ENCODE data around the gene APOBEC3A. TPM values are rescaled to one million over a fixed set of nuclear protein-coding genes. Genes with fewer than 3 reads are reported as not detected.

The APOBEC3A gene
- total RNA-seq, 1 experiment from 2014 or later: not detected

DNA sequence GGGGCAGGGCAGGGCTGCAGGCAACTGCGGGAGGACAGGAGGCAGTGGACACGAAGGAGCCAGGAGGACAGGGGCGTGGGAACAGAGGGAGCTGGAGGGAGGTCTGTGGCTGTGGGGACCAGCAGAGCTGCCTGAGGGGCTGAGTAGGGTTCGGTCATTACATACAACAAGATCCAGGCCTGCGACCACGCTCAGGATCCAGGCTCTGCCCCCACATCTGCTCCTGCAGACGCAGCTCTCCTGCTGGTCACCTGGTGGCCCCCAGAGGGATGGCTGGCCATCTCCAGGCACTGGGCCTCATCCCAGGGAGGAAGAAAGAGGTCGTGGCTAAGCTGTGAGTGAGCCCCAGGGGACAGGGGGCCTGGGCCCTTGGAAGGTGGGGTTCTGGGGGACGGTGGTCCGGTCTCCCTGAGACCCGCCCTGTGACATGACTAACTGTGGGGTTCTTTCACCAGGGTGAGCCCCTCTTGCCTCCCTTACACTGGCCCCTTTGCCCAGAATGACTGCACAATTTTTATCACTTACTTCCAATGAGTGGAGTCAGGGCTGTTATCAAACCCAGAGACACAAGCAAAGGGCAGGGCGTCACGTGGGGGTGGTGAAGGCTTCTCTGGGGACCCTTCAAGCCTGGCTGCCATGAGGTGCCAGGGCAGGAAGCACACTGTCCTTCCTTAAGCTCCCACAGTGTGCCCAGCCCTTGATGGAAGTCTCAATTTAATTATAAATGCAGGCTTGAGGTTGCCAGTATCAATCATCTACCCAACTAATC, 6.7 kb upstream of the APOBEC3A start:
- no peaks in the 10 kb centered on the region for H3K9me3 Mint-ChIP-seq
- no peaks in the 10 kb centered on the region for H3K36me3 Mint-ChIP-seq
- H3K4me3 Mint-ChIP-seq: no peak overlapping the region
- ChIA-PET POLR2A (no interaction called here), CTCF (interaction anchor here (1.9 to 4.1 kb wide), 3 partner anchors 52 to 182 kb away, joined by 6 to 22 read pairs (median 18); no protein-coding TSS in a partner anchor)
- peaks cover 20% of the 10 kb centered on the region for H3K4me1 Mint-ChIP-seq
- H3K27me3 Mint-ChIP-seq (ENCODE audit: low read depth): peaks cover 2% of the 10 kb centered on the region
- no peak for ATAC-seq
- DNase-seq (ENCODE audit: low spot score): no peak
- TF ChIP-seq, protein P1, sequence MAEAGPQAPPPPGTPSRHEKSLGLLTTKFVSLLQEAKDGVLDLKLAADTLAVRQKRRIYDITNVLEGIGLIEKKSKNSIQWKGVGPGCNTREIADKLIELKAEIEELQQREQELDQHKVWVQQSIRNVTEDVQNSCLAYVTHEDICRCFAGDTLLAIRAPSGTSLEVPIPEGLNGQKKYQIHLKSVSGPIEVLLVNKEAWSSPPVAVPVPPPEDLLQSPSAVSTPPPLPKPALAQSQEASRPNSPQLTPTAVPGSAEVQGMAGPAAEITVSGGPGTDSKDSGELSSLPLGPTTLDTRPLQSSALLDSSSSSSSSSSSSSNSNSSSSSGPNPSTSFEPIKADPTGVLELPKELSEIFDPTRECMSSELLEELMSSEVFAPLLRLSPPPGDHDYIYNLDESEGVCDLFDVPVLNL (CRISPR knock-in tag; IDR thresholded peaks at IDR 0.05; ENCODE audit: borderline replicate concordance, low read depth): no peak
- TF ChIP-seq MAX (CRISPR knock-in tag; IDR thresholded peaks at IDR 0.05): no peak
- no peak for TF ChIP-seq RORB (CRISPR knock-in tag; IDR thresholded peaks at IDR 0.05)
- TF ChIP-seq GTF2I (CRISPR knock-in tag; conservative IDR thresholded peaks at IDR 0.05): no peak
- no peak for TF ChIP-seq OVOL2 (CRISPR knock-in tag; IDR thresholded peaks at IDR 0.05; ENCODE audit: borderline replicate concordance)
- TF ChIP-seq ETV6 (CRISPR knock-in tag; IDR thresholded peaks at IDR 0.05): no peak
- no peak for TF ChIP-seq NR1H2 (CRISPR knock-in tag; IDR thresholded peaks at IDR 0.05)
- TF ChIP-seq ELF4 (CRISPR knock-in tag; IDR thresholded peaks at IDR 0.05; ENCODE audit: low read depth): no peak
- TF ChIP-seq FOXK1 (CRISPR knock-in tag; IDR thresholded peaks at IDR 0.05): no peak
- TF ChIP-seq, protein P2, sequence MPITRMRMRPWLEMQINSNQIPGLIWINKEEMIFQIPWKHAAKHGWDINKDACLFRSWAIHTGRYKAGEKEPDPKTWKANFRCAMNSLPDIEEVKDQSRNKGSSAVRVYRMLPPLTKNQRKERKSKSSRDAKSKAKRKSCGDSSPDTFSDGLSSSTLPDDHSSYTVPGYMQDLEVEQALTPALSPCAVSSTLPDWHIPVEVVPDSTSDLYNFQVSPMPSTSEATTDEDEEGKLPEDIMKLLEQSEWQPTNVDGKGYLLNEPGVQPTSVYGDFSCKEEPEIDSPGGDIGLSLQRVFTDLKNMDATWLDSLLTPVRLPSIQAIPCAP (CRISPR knock-in tag; IDR thresholded peaks at IDR 0.05): no peak
- no peak for TF ChIP-seq SOX15 (CRISPR knock-in tag; IDR thresholded peaks at IDR 0.05)
- no peak for TF ChIP-seq EMX1 (CRISPR knock-in tag; IDR thresholded peaks at IDR 0.05)
- no peak overlapping the region for H3K27ac Mint-ChIP-seq

DNA sequence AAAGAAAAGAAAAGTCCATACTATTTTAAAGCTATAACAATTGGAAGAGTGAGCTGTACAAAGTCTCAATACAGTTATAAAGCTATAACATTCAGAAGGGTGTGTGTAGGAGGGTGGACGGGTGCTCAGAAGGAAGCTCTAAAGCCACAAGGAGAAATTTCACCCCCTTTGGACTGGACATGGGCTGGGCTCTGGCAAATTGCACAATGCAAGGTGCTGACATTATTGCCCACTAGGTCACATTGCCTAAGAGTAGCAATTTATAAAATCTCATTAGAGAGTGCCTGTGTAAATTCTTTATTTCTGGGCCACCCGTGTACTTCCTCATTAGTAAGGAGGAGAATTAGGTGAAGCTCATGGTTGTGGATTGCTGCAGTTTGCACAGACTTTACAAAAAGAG, 5.7 kb upstream of the APOBEC3A start:
- DNase-seq (ENCODE audit: low spot score) (no peak), ATAC-seq (no peak)
- no peak for TF ChIP-seq FOXJ3 (CRISPR knock-in tag; IDR thresholded peaks at IDR 0.05; ENCODE audit: borderline replicate concordance)
- TF ChIP-seq ZNF671 (CRISPR knock-in tag; IDR thresholded peaks at IDR 0.05): no peak
- TF ChIP-seq AR (CRISPR knock-in tag; IDR thresholded peaks at IDR 0.05): no peak
- TF ChIP-seq SOX15 (CRISPR knock-in tag; IDR thresholded peaks at IDR 0.05): no peak
- TF ChIP-seq ZNF138 (CRISPR knock-in tag; conservative IDR thresholded peaks at IDR 0.05): no peak
- TF ChIP-seq AFF4 (CRISPR knock-in tag; IDR thresholded peaks at IDR 0.05; ENCODE audit: borderline replicate concordance): no peak
- no peak for TF ChIP-seq KAT7 (CRISPR knock-in tag; IDR thresholded peaks at IDR 0.05; ENCODE audit: borderline replicate concordance)
- no peak for TF ChIP-seq ZNF263 (CRISPR knock-in tag; IDR thresholded peaks at IDR 0.05; ENCODE audit: low read depth)
- TF ChIP-seq, protein P3, sequence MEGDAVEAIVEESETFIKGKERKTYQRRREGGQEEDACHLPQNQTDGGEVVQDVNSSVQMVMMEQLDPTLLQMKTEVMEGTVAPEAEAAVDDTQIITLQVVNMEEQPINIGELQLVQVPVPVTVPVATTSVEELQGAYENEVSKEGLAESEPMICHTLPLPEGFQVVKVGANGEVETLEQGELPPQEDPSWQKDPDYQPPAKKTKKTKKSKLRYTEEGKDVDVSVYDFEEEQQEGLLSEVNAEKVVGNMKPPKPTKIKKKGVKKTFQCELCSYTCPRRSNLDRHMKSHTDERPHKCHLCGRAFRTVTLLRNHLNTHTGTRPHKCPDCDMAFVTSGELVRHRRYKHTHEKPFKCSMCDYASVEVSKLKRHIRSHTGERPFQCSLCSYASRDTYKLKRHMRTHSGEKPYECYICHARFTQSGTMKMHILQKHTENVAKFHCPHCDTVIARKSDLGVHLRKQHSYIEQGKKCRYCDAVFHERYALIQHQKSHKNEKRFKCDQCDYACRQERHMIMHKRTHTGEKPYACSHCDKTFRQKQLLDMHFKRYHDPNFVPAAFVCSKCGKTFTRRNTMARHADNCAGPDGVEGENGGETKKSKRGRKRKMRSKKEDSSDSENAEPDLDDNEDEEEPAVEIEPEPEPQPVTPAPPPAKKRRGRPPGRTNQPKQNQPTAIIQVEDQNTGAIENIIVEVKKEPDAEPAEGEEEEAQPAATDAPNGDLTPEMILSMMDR (IDR thresholded peaks at IDR 0.05): no peak
- TF ChIP-seq NFATC4 (CRISPR knock-in tag; IDR thresholded peaks at IDR 0.05): no peak
- no peak for TF ChIP-seq EMX1 (CRISPR knock-in tag; IDR thresholded peaks at IDR 0.05)
- Mint-ChIP-seq H3K4me3 (no peak overlapping the region), H3K9me3 (no peaks in the 10 kb centered on the region), H3K27ac (no peak overlapping the region), H3K4me1 (peaks cover 10% of the 10 kb centered on the region), H3K36me3 (no peaks in the 10 kb centered on the region), H3K27me3 (ENCODE audit: low read depth) (no peaks in the 10 kb centered on the region; the same call in 1 of the 2 replicates)
- CTCF ChIA-PET: interaction anchor here (1.0 to 4.1 kb wide), 5 partner anchors 22 to 183 kb away, joined by 3 to 22 read pairs (median 6); no protein-coding TSS in a partner anchor
- POLR2A ChIA-PET: no interaction called here
